Thyroid gland (tissue), 4 donors: ENCODE results near the gene DARS1.

Experiments
- CTCF ChIP-seq, 6 experiments: fragments of 200-600 bp in 3 of 6; fragments of 450-650 bp in 3 of 6; sonication (generic) in 3 of 6; IDR thresholded peaks; one replicate each; pipeline ENCODE4 v1.5.1; 2016 to 2019; ENCODE audit warnings: antibody characterized with exemption in 6 of 6, mild to moderate bottlenecking in 2 of 6, inconsistent platforms in 1 of 6, moderate library complexity in 1 of 6
- POLR2A ChIP-seq, 2 donors: fragments of 450-650 bp; IDR thresholded peaks; one replicate each; pipeline ENCODE4 v1.6.1; 2017; ENCODE audit warnings: antibody characterized with exemption in 2 of 2, mild to moderate bottlenecking in 2 of 2, moderate library complexity in 1 of 2

- TF ChIP-seq CTCF (IDR thresholded peaks at IDR 0.05) (no peak), POLR2A (IDR thresholded peaks at IDR 0.05) (no peak)
Observed at GRCh38 chr2:136032192-136032591, 46.8 kb upstream of the DARS1 start.
